K562 (cell line): ENCODE measurements around the gene JMJD1C. TPM values are rescaled to one million over a fixed set of nuclear protein-coding genes. Genes with fewer than 3 reads are reported as not detected.

ENCODE experiments used
- ATAC-seq: fragments of 200-7000 bp; cut with Tn5 transposase; 3 replicates; pipeline ENCODE4 v1.9.1; 2020; ENCODE audit warnings: moderate library complexity
- BruUV-seq: library from RNA; stranded (reverse); fragments of 400-500 nt; replicated peaks from 2 replicates; lab custom pipeline; 2021; lab: Mats Ljungman, UMichigan
- CTCF ChIA-PET: fragments of 300-600 bp; formaldehyde crosslinking; extraction: SDS; loops from one replicate; lab custom pipeline; 2021; ENCODE audit warnings: low intra/inter-chr PET ratio; lab: Yijun Ruan, JAX
- POLR2A ChIA-PET: fragments of 300-600, 350-650 bp; sonication (Branson Sonifier 250); formaldehyde crosslinking; extraction: SDS; loops from one replicate; lab custom pipeline; 2021; ENCODE audit warnings: antibody characterized with exemption, inconsistent platforms; lab: Yijun Ruan, JAX
- DNase-seq, 4 experiments: peaks; one replicate each; pipeline versions ENCODE4 v3.0.0 to v3.0.0-alpha.2; 2011 to 2018; ENCODE audit warnings: low spot score in 3 of 4, mixed read lengths in 3 of 4; ENCODE audit errors: extremely low read depth in 1 of 4
- FAIRE-seq: peaks from 2 replicates; lab custom pipeline; 2011; peaks lifted over from hg19 to GRCh38; lab: Jason Lieb, UNC
- H2AFZ ChIP-seq: 2 replicates; pipeline ENCODE4 v1.6.0; 2011; ENCODE audit warnings: low read depth, low read length, control low read depth, inconsistent platforms
- H3K27ac ChIP-seq: fragments of 200-600 bp; 3 replicates; pipeline ENCODE4 v1.8.0; 2011; ENCODE audit warnings: low read depth, mild to moderate bottlenecking, control low read depth, inconsistent platforms, low read length, moderate library complexity, mixed read lengths; ENCODE audit errors: extremely low read depth
- H3K27me3 ChIP-seq, 2 experiments: fragments of 300-600 bp in 1 of 2; 2 replicates in 1 of 2; 3 replicates in 1 of 2; pipeline versions ENCODE4 v1.6.0 to v1.8.0; 2011; ENCODE audit warnings: inconsistent platforms in 2 of 2, low read length in 2 of 2, mild to moderate bottlenecking in 1 of 2, mixed read lengths in 1 of 2, moderate library complexity in 1 of 2; ENCODE audit not compliant: control insufficient read depth in 2 of 2, insufficient read depth in 2 of 2
- H3K36me3 ChIP-seq: fragments of 300-600 bp; 3 replicates; pipeline ENCODE4 v1.8.0; 2011; ENCODE audit warnings: mild to moderate bottlenecking, low read length, inconsistent platforms; ENCODE audit not compliant: control insufficient read depth, insufficient read depth
- H3K4me1 ChIP-seq, 2 experiments: fragments of 200-600 bp in 1 of 2; replicated peaks in 1 of 2; 2 replicates in 1 of 2; 3 replicates in 1 of 2; pipeline versions ENCODE4 v1.5.1 to v1.8.0; 2011; ENCODE audit warnings: inconsistent platforms in 2 of 2, low read length in 2 of 2, mild to moderate bottlenecking in 1 of 2, mixed read lengths in 1 of 2, moderate library complexity in 1 of 2; ENCODE audit not compliant: control insufficient read depth in 2 of 2, insufficient read depth in 2 of 2
- H3K4me2 ChIP-seq: 2 replicates; pipeline ENCODE4 v1.6.1; 2011; ENCODE audit warnings: low read length, control low read depth, inconsistent platforms, mixed read lengths; ENCODE audit not compliant: insufficient read depth
- H3K4me3 ChIP-seq: fragments of 200-600 bp; sonication (generic), shearing (Covaris generic); 2 replicates; pipeline ENCODE4 v1.5.1; 2016; ENCODE audit warnings: control low read depth, inconsistent platforms
- H3K79me2 ChIP-seq: fragments of 200-600 bp; 3 replicates; pipeline ENCODE4 v1.8.0; 2011; ENCODE audit warnings: low read length, inconsistent platforms; ENCODE audit not compliant: control insufficient read depth, insufficient read depth
- H3K9ac ChIP-seq, 2 experiments: 2 replicates each; pipeline versions ENCODE4 v1.6.0 to v1.6.1; 2011; ENCODE audit warnings: low read depth in 2 of 2, low read length in 2 of 2, control low read depth in 1 of 2, inconsistent platforms in 1 of 2, mild to moderate bottlenecking in 1 of 2, mixed read lengths in 1 of 2; ENCODE audit not compliant: insufficient read depth in 1 of 2
- H3K9me1 ChIP-seq: one replicate; pipeline ENCODE4 v1.6.0; 2011; ENCODE audit warnings: inconsistent platforms, mild to moderate bottlenecking, low read length, moderate library complexity; ENCODE audit not compliant: control insufficient read depth, insufficient read depth
- H3K9me3 ChIP-seq: replicated peaks from 2 replicates; pipeline ENCODE4 v1.5.1; 2011; ENCODE audit warnings: low read depth, low read length, inconsistent platforms; ENCODE audit not compliant: control insufficient read depth, insufficient read depth
- H4K20me1 ChIP-seq: replicated peaks from 2 replicates; pipeline ENCODE4 v1.6.1; 2011; ENCODE audit warnings: low read length, inconsistent platforms, mixed read lengths; ENCODE audit not compliant: control insufficient read depth, insufficient read depth
- CBFA2T3 ChIP-seq: fragments of 450-650 bp; IDR thresholded peaks from 2 replicates; pipeline ENCODE4 v1.6.1; 2017
- EZH2 ChIP-seq: IDR thresholded peaks from 2 replicates; pipeline ENCODE4 v1.6.1; 2012; ENCODE audit warnings: low read depth, mild to moderate bottlenecking, inconsistent platforms, low read length, borderline replicate concordance
- HOXB6 ChIP-seq: fragments of 250-450 bp; sonication (Bioruptor Pico); IDR thresholded peaks from 2 replicates; pipeline ENCODE4 v1.5.1; 2022; ENCODE audit warnings: mild to moderate bottlenecking, borderline replicate concordance
- ID3 ChIP-seq, 2 experiments: fragments of 250-450 bp in 1 of 2; fragments of 450-650 bp in 1 of 2; sonication (Bioruptor Pico) in 1 of 2; IDR thresholded peaks; 2 replicates each; pipeline versions ENCODE4 v1.6.1 to v1.8.0; 2016 to 2021; ENCODE audit warnings: mild to moderate bottlenecking in 2 of 2, moderate library complexity in 2 of 2, missing compliant biosample characterization in 1 of 2, missing genetic modification characterization in 1 of 2
- KLF6 ChIP-seq: fragments of 250-450 bp; sonication (Bioruptor Pico); IDR thresholded peaks from 2 replicates; pipeline ENCODE4 v1.4.0; 2020; ENCODE audit warnings: mild to moderate bottlenecking, moderate library complexity, borderline replicate concordance
- MCM3 ChIP-seq: fragments of 450-650 bp; IDR thresholded peaks from 2 replicates; pipeline ENCODE4 v1.6.1; 2016
- MEF2D ChIP-seq: conservative IDR thresholded peaks from 2 replicates; pipeline ENCODE4 v1.6.1; 2016; ENCODE audit warnings: low read depth, missing genetic modification characterization, missing compliant biosample characterization
- PRPF4 ChIP-seq: fragments of 200-400 bp; formaldehyde crosslinking; IDR thresholded peaks from one replicate; pipeline ENCODE4 v1.6.1; 2017; ENCODE audit warnings: low read length, low read depth, mild to moderate bottlenecking; ENCODE audit not compliant: insufficient read depth, poor library complexity, severe bottlenecking
- RBBP5 ChIP-seq: fragments of 200-600 bp; sonication (generic); IDR thresholded peaks from 2 replicates; pipeline ENCODE4 v1.6.1; 2012; ENCODE audit warnings: borderline replicate concordance, mild to moderate bottlenecking, low read length, control low read depth, inconsistent platforms; ENCODE audit not compliant: insufficient read depth, poor library complexity, severe bottlenecking
- RBM14 ChIP-seq: fragments of 200-400 bp; formaldehyde crosslinking; IDR thresholded peaks from 2 replicates; pipeline ENCODE4 v1.6.1; 2018; ENCODE audit warnings: low read depth, mild to moderate bottlenecking, low read length, moderate library complexity, borderline replicate concordance; ENCODE audit not compliant: insufficient read depth
- SIX5 ChIP-seq, 2 experiments: IDR thresholded peaks; 2 replicates each; pipeline ENCODE4 v1.6.1; 2011; ENCODE audit warnings: low read length in 2 of 2, borderline replicate concordance in 1 of 2, low read depth in 1 of 2, mild to moderate bottlenecking in 1 of 2, moderate library complexity in 1 of 2; ENCODE audit not compliant: insufficient read depth in 1 of 2
- ZMIZ1 ChIP-seq, 2 experiments: fragments of 150-350 bp in 1 of 2; IDR thresholded peaks; 2 replicates each; pipeline ENCODE4 v1.6.1; 2012 to 2016; ENCODE audit warnings: low read depth in 2 of 2, low read length in 2 of 2, mild to moderate bottlenecking in 1 of 2, moderate library complexity in 1 of 2
- ZNF197 ChIP-seq: fragments of 200-800 bp; sonication (Bioruptor generic); IDR thresholded peaks from 2 replicates; pipeline ENCODE4 v1.6.1; 2016; ENCODE audit warnings: low read depth, missing genetic modification characterization, missing compliant biosample characterization
- ZNF253 ChIP-seq: fragments of 250-450 bp; sonication (Bioruptor Pico); conservative IDR thresholded peaks from 2 replicates; pipeline ENCODE4 v1.6.1; 2021; ENCODE audit warnings: mild to moderate bottlenecking
- ZNF274 ChIP-seq: IDR thresholded peaks from 2 replicates; pipeline ENCODE4 v1.6.1; 2011; ENCODE audit warnings: low read depth, mild to moderate bottlenecking, low read length, moderate library complexity, borderline replicate concordance
- ZNF57 ChIP-seq: fragments of 450-650 bp; formaldehyde crosslinking; IDR thresholded peaks from 2 replicates; pipeline ENCODE4 v1.4.0; 2020; ENCODE audit warnings: mild to moderate bottlenecking, moderate library complexity
- WGBS: fragments of 100-300 bp; shearing (Covaris generic); methylation state at CpG from one replicate; pipeline ENCODE4 v1.1.6; 2016; ENCODE audit warnings: low coverage, mixed read lengths; ENCODE audit not compliant: insufficient coverage; ENCODE audit errors: missing lambda C conversion rate; 5-methylcytosine and 5-hydroxymethylcytosine counted together
- in situ Hi-C: fragments of 300-500 bp; cut with MboI; formaldehyde crosslinking; loops from 4 replicates; pipeline ENCODE4 v1.15.0; 2018; ENCODE audit warnings: inconsistent platforms, mixed read lengths
- intact Hi-C: fragments of 100-400 bp; cut with micrococcal nuclease; formaldehyde crosslinking; loops from 2 replicates; pipeline ENCODE4 v1.14.2; 2022
- polyA plus RNA-seq, 8 experiments: library from polyadenylated mRNA; depleted of rRNA in 4 of 8; stranded (reverse) in 5 of 8; unstranded in 3 of 8; fragments of >200 nt; fragmentation: Nextera tagmentation in 2 of 8; fragmentation: Illumina TruSeq in 1 of 8; extraction: Ambion mirVana in 2 of 8; extraction: Trizol in 1 of 8; gene quantifications; 2 replicates each; pipeline versions ENCODE4 v1.2.1 to v1.2.3, GENCODE V29; 2011 to 2014; ENCODE audit warnings: inconsistent platforms in 1 of 8, missing spikeins in 1 of 8
- total RNA-seq, 7 experiments: library from RNA; depleted of rRNA in 6 of 7; stranded (reverse); fragments of >200 nt in 6 of 7; fragmentation: Illumina TruSeq in 2 of 7; extraction: Trizol in 2 of 7; gene quantifications; 2 replicates each; pipeline versions ENCODE4 v1.2.1 to v1.2.3, GENCODE V29; 2011 to 2021; ENCODE audit warnings: low replicate concordance in 1 of 7

Gene JMJD1C
- total and polyA plus RNA-seq, 9 of the 15 experiments (the other 6 are each of a cell fraction or from before 2014, with no cell fraction given): 25.3 to 68.0 (median 47.2) TPM

GRCh38 chr10:63137306-63137705 is 328.5 kb downstream of the JMJD1C start:
- Histone ChIP-seq H3K9me1 (no peaks in the 10 kb centered on the region), H3K9me3 (peaks cover 5% of the 10 kb centered on the region), H3K9ac (no peak overlapping the region), H3K36me3 (peaks cover 8% of the 10 kb centered on the region; the same call in 1 of the 3 replicates), H2AFZ (no peak overlapping the region), H3K27me3 (no peaks in the 10 kb centered on the region), H3K4me3 (no peak overlapping the region), H3K4me1 (peaks cover 8 to 9% of the 10 kb centered on the region in 2 experiments; a peak in 3 of 5 replicates), H3K27ac (no peak overlapping the region), H3K4me2 (no peak overlapping the region), H4K20me1 (peaks cover 9% of the 10 kb centered on the region), H3K79me2 (peaks cover 85% of the 10 kb centered on the region)
- no peak for TF ChIP-seq KLF6 (CRISPR knock-in tag)
- TF ChIP-seq RBBP5: no peak
- TF ChIP-seq ZNF197 (CRISPR knock-in tag): no peak
- no peak for TF ChIP-seq HOXB6
- no peak for TF ChIP-seq ID3 (CRISPR knock-in tag; IDR thresholded peaks at IDR 0.05)
- no peak for TF ChIP-seq ID3 (tag; IDR thresholded peaks at IDR 0.05)
- TF ChIP-seq ZMIZ1 (IDR thresholded peaks at IDR 0.05; ENCODE audit: low read depth in 2 of 2, low read length in 2 of 2): no peak
- no peak for TF ChIP-seq RBM14
- no peak for TF ChIP-seq PRPF4
- no peak for TF ChIP-seq CBFA2T3
- TF ChIP-seq EZH2: no peak
- no peak for TF ChIP-seq MCM3
- TF ChIP-seq ZNF253: no peak
- no peak for TF ChIP-seq MEF2D (tag)
- no peak for TF ChIP-seq ZNF274
- no peak for TF ChIP-seq SIX5 (IDR thresholded peaks at IDR 0.05; ENCODE audit: borderline replicate concordance in 1 of 2, insufficient read depth in 1 of 2, low read depth in 1 of 2, low read length in 2 of 2)
- TF ChIP-seq ZNF57: no peak
- no peak for FAIRE-seq
- no TSS peak for BruUV-seq
- 55% methylated on average over 2 of the region's 2 CpGs for WGBS
- intact Hi-C loops (no loop called here), in situ Hi-C loops (no loop called here)
- ChIA-PET CTCF (no interaction called here), POLR2A (interaction anchor here (0.6 to 1.6 kb wide), 2 partner anchors 9 to 93 kb away, joined by 3 to 4 read pairs; no protein-coding TSS in a partner anchor)
- no peak for ATAC-seq
- no peak for DNase-seq
